Sigmoid colon (tissue), 4 donors: ENCODE measurements around the gene CARD11.

Experiments
- CTCF ChIP-seq, 4 experiments: fragments of 450-650 bp in 3 of 4; fragments of 200-600 bp in 1 of 4; IDR thresholded peaks; one replicate each; pipeline ENCODE4 v1.5.1; 2016 to 2019; ENCODE audit warnings: antibody characterized with exemption in 4 of 4, mild to moderate bottlenecking in 3 of 4, moderate library complexity in 2 of 4
- EP300 ChIP-seq, 4 donors: sonication (generic); formaldehyde crosslinking; IDR thresholded peaks; one replicate each; pipeline ENCODE4 v1.6.1; 2017; ENCODE audit warnings: antibody characterized with exemption in 4 of 4
- POLR2A ChIP-seq, 2 donors: fragments of 450-650 bp; IDR thresholded peaks; one replicate each; pipeline ENCODE4 v1.6.1; 2016; ENCODE audit warnings: antibody characterized with exemption in 2 of 2, mild to moderate bottlenecking in 2 of 2, moderate library complexity in 2 of 2
- POLR2AphosphoS5 ChIP-seq, 4 donors: sonication (generic); formaldehyde crosslinking; IDR thresholded peaks; one replicate each; pipeline ENCODE4 v1.6.1; 2017; ENCODE audit warnings: antibody characterized with exemption in 4 of 4

DNA sequence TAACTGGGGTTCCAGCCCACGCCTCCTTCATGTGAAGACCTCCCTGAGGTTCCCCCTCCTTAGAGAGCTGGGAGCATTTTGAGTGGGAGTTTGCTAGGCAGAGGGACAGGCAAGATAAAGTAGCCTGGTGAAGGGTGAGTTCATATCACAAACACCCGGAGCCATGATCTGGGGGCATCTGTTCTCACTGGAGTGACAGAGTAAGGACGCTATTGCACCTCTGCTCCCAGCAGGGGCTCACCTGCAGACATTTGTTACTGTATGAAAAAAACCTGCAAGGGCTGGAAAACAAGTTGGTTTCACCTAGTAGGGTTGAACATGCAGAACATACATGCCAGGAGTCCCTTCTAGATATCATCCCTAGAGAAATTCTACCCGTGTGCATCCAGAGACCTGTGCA, 88.4 kb downstream of the CARD11 start:
- TF ChIP-seq CTCF (IDR thresholded peaks at IDR 0.05): no peak
- TF ChIP-seq EP300 (IDR thresholded peaks at IDR 0.05): no peak
- no peak for TF ChIP-seq POLR2A (IDR thresholded peaks at IDR 0.05)
- TF ChIP-seq POLR2AphosphoS5 (IDR thresholded peaks at IDR 0.05): no peak
